GM18517 (cell line): ENCODE results near the gene MYO1H.
"Not testable (repeated sequence)": the region's sequence is repeated elsewhere in the genome, so short reads cannot be mapped to it uniquely, and the experiment has no call there.

ENCODE experiments used
- ATAC-seq: cut with Tn5 transposase; IDR thresholded peaks from one replicate; pipeline ENCODE4 v1.9.1; 2021; ENCODE audit warnings: mild to moderate bottlenecking, moderate library complexity; ENCODE audit not compliant: unreplicated experiment

MYO1H gene

GRCh38 chr12:109347589-109347988 lies at the start of gene MYO1H:
TSS of gene MYO1H (plus strand) at chr12:109347900. CDS start at chr12:109347961, 61 bp downstream.
- ATAC-seq, result no peak

- no peak for ATAC-seq
These were observed 47.9 kb upstream of the MYO1H start for GRCh38 chr12:109299849-109300248.

DNA sequence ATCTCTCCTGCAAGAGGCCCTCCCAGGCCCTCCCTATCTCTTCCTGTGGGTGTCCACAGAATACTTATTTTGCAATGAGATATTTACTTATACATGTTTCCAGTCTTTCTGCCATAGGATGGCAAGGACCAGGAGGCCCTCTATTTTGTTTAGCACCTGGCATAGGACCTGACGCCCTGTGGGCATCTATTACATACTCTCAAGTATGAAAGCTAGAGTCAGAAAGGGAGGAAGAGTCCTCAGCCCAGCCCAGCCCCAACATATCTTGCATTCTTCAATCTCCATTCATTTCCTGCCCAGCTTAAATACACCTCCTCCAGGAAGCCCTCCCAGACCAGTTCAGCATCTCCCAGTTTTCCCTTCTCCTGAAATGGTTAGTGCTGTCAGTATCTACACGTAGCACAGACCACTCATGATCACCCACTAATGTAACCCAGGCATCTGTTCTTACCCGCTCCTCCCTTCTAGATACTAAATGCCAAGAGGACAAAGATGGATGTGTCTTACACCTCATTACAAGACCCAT lies 46.0 kb upstream of the MYO1H start:
- ATAC-seq, result no peak

GRCh38 chr12:109302358-109302757 lies 45.3 kb upstream of the MYO1H start:
- no peak for ATAC-seq

DNA sequence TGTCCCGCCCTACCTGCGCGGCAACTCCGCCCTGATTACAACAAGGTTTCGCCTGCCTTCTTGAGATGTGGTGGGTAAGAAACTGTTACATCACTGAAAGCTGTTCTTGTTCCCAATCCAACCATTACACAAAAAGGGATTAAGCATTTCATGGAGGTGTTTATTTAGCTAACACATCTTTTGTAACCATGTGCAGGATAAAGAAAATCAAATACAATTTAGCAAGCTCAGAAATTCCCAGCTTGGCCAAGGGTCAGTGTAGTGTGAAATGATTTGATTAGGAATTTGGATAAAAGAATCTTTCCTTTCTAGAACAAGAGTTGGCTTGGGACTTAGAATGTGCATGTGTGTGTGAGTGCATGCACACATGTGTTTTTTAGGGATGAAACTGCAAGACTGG lies 44.9 kb upstream of the MYO1H start:
- no peak for ATAC-seq

- no peak for ATAC-seq
These were observed 43.2 kb upstream of the MYO1H start for GRCh38 chr12:109304485-109304884.

DNA sequence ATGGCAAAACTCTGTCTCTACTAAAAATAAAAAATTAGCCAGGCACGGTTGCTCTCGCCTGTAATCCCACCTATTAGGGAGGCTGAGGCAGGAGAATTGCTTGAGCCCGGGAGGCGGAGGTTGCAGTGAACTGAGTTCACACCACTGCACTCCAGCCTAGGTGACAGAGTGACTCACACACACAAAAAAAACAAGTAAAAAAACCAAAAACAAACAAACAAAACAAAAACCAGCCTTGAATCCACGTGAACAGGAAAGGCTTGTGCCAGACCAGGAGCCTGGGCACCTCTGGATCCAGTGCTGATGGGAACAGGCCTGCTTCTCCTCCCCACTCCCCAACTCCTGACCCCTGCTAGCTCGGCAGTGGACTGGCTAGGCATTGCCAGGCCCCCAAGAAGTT lies 42.2 kb upstream of the MYO1H start:
- no peak for ATAC-seq

- no peak for ATAC-seq
These were observed 40.6 kb upstream of the MYO1H start for GRCh38 chr12:109307051-109307450.

GRCh38 chr12:109308534-109309380 lies 38.9 kb upstream of the MYO1H start, which contains the start of gene FOXN4:
TSS of gene FOXN4 (minus strand) at chr12:109309284. CDS start at chr12:109308321, 963 bp downstream.
- no peak for ATAC-seq

GRCh38 chr12:109309381-109310246 lies 38.1 kb upstream of the MYO1H start:
- no peak for ATAC-seq

DNA sequence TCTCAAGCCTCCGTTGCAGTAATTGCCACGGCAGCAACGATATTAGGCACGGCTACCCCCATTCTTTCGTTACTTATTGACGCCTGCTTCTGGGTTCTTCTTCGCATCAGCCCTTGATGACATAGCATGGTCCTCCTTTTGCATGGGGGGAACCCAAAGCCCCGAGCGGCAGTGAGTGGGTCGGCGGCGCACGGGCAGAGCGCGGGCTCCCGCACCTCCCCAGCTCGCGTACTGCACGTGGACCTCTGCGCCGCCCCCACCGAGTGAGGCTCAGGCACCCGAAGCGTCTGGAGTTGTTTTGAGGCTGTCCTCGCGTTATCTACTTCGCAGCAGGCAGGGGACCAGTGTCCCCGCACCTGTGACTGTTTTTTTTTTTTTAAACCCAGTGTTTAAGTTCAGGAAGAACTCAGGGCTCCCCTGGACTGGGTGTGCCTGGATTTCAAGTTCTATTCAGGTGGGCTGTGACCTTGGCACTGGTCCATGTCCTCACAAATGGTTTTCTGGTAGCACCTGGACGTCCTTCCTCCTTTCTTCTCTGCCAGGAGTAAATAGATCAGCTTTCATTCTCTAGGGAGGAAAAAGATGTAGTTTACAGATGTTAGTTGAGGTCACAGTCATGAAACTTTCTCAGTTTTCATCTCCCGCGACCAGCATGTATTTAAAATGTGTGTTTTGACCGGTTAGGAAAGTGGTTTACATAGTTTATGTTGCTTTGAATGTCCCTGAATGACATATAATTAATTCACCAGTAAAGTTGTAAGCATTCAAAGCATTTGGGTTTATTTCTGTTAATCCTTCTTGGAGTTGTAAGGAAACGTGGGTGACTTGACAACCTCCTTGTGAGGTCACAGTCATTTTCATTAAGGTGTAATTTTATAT lies 37.2 kb upstream of the MYO1H start:
- ATAC-seq, result no peak

GRCh38 chr12:109321294-109321693 lies 26.4 kb upstream of the MYO1H start:
- not testable (repeated sequence) for ATAC-seq

- ATAC-seq, result no peak
These were observed 18.7 kb upstream of the MYO1H start for GRCh38 chr12:109329003-109329402.

DNA sequence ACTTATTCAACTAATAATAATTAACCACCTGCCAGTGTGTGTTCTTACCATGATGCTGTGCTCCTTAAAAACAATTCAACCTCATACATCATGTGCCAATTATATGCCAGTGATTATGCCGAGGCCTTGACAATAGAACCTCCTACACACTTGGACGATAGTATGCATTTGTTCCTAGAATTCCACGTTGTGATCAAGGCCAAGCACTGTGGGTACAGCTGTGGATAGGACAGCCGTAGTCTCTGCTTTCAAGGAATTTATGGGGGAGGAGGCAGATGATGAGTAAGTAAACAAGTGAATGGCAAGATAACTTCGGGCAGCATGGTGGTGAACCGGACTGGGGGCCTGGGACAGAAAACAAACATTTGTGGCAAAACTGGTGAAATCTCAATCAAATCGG lies 18.0 kb upstream of the MYO1H start:
- no peak for ATAC-seq

DNA sequence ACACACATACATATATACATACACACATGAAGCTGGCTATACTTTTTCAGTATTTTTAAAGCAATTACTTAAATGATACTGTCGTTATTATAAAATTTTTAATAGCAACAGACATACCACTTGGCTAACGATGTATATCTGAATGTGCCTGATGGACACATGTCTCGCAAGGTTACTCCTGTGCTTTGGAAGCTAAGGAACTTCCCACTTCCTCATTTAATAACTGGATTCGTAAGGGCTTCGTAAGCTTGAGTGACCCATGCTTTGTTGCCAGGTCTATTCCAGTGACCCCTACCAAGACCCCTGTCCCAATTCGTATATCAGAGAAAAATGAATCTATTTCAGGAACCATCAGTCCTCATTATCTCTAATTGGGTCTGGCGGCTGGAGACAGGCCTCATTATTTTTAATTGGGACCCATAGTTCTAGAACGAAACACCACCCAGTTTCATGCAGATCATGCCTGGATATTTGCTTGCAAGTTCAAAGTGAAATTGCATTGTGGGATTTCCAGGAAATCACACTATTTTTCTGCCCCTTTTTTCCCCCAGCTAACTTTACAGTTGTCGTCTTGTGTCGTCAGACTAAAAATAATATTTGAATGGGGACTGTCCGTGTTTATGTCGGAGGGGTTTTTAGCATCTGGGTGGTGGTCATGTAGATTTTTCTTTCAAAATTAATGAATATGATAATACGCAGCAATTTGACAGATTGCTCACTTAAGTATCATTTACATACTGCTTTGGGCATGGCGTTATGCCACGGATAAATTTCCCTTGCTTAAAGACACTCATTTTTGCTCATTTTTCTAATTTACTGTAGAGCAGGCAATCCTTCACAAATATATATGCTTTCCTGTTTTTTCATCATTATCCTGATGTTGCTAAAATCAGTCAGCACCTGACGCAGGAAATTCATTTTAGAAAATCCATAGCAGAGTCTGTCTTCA lies 17.1 kb upstream of the MYO1H start:
- no peak for ATAC-seq

DNA sequence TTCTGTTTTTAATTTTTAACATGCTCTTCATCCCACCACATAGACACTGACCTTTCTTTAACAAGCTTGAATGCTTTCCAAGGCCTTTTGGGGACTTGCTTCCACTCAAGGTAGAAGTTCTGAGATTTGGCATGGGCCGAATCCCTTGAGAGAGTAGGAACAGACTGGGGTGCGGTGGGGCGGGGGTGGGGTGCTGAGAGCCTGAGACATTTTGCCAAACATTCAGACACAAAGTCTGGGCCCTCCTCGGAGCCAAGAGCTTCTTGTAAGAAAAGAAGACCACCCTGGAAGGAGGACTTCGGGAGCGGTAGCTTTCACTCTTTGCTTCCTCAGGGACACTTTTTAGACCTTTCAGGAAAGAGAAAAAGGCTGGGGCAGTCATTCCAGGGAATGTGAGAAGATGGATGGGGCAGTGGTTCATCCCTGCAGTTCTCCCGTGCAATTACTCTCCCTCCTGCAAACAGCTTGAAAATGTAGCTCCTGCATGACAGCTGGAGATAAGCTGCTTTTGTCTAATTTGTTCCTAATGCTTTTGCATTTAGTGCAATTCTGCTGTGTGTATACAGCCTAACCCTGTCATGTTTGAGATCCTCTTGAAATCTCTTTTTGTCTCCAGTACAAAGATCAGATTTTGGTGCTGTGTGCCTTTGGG lies 16.3 kb upstream of the MYO1H start:
- no peak for ATAC-seq

- no peak for ATAC-seq
These were observed 12.8 kb upstream of the MYO1H start for GRCh38 chr12:109334887-109335286.

DNA sequence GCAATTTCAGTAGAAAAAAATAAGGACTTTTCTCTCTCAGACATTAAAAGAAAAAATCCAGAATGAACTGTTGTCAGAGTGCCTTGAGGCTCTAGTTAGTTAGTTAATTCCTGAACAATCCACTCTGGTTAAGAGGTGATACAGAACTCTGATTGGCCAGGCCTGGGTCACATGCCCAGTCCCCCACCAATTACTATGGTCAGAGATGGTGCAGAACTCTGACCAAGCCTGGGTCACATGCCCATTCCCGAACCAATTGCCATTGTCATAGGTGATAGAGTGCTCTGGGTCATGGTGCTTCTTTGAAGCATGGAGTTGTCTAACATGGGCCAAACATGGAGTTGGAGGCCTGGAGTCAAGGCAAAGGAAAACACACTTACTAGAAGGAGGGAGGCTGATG lies 11.1 kb upstream of the MYO1H start:
- no peak for ATAC-seq

DNA sequence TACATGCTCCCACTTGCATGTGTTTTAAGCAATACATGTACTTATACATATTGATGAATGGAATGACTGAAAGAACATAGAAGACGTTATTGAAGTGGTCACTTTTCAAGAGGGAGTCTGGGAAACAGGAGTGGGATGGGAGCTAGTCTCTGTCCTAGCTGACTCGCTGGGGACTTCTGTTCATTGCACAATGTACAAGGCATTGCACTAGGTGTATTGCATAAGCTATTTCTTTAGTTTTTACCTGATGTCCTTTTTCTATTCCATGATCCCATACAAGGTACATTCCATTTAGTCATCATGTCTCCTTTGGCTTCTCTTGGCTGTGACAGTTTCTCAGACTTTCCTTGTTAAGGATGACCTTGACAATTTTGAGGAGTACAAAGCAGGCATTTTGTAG lies 4.0 kb upstream of the MYO1H start:
- ATAC-seq, result no peak
